ENCODE results near the gene B3GLCT. TPM values are rescaled to one million over a fixed set of nuclear protein-coding genes. Genes with fewer than 3 reads are reported as not detected.
A peak's percentile ranks its signal among the peaks of the same experiment; 100 is the strongest.

Gene B3GLCT
- total and polyA plus RNA-seq, 2 experiments from 2014 or later, result 5.7 to 10.8 TPM

DNA sequence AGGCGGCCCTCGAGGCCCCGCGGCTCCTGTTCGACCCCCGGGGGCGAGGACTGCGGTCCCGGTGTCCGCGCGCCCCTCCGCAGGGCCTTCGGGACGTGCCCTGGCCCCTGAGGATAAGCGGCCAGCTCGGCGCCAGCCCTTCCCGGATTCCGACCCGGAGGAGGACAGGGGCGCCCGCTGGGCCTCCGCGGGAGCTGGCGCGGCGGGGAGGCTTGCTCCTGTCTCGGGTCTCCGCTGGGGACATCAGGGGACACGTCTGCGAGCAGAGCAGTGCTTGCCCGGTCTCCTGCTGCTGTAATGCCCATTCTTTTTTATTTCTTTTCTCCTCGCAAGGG is 829 bp downstream of the B3GLCT start:
- H3K4me2 ChIP-seq, result peak overlapping the region; percentile 92
- peak overlapping the region; percentile 99 for H3K27ac ChIP-seq
- 0% methylated on average over 27 of the region's 34 CpGs for WGBS (ENCODE audit: low lambda C conversion rate, missing lambda C conversion rate)
- no peaks in the 10 kb centered on the region for H3K9me2 ChIP-seq (replicated peaks; ENCODE audit: insufficient read depth)
- peak overlapping the region; percentile 97 for H3K4me3 ChIP-seq
- peak; percentile 75 for DNase-seq (ENCODE audit: low spot score)
- H2AFZ ChIP-seq, result peak overlapping the region; percentile 98
- H3K27me3 ChIP-seq, result no peaks in the 10 kb centered on the region
- TF ChIP-seq EZH2phosphoT487 (IDR thresholded peaks at IDR 0.05; ENCODE audit: low read depth, severe bottlenecking, unreplicated experiment) (no peak), EZH2 (IDR thresholded peaks at IDR 0.05; ENCODE audit: borderline replicate concordance) (no peak)
- TF ChIP-seq, protein P1, sequence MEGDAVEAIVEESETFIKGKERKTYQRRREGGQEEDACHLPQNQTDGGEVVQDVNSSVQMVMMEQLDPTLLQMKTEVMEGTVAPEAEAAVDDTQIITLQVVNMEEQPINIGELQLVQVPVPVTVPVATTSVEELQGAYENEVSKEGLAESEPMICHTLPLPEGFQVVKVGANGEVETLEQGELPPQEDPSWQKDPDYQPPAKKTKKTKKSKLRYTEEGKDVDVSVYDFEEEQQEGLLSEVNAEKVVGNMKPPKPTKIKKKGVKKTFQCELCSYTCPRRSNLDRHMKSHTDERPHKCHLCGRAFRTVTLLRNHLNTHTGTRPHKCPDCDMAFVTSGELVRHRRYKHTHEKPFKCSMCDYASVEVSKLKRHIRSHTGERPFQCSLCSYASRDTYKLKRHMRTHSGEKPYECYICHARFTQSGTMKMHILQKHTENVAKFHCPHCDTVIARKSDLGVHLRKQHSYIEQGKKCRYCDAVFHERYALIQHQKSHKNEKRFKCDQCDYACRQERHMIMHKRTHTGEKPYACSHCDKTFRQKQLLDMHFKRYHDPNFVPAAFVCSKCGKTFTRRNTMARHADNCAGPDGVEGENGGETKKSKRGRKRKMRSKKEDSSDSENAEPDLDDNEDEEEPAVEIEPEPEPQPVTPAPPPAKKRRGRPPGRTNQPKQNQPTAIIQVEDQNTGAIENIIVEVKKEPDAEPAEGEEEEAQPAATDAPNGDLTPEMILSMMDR (IDR thresholded peaks at IDR 0.05; ENCODE audit: poor library complexity), result no peak
- H3K36me3 ChIP-seq (replicated peaks; ENCODE audit: insufficient read depth, low read depth), result no peaks in the 10 kb centered on the region
- H3K4me1 ChIP-seq (ENCODE audit: insufficient read depth), result peaks cover 9% of the 10 kb centered on the region
- H3K9me3 ChIP-seq (ENCODE audit: low read depth), result no peaks in the 10 kb centered on the region
- peaks cover 32% of the 10 kb centered on the region for H3K79me2 ChIP-seq
- no peaks in the 10 kb centered on the region for H4K20me1 ChIP-seq (ENCODE audit: insufficient read depth, poor library complexity, severe bottlenecking)

DNA sequence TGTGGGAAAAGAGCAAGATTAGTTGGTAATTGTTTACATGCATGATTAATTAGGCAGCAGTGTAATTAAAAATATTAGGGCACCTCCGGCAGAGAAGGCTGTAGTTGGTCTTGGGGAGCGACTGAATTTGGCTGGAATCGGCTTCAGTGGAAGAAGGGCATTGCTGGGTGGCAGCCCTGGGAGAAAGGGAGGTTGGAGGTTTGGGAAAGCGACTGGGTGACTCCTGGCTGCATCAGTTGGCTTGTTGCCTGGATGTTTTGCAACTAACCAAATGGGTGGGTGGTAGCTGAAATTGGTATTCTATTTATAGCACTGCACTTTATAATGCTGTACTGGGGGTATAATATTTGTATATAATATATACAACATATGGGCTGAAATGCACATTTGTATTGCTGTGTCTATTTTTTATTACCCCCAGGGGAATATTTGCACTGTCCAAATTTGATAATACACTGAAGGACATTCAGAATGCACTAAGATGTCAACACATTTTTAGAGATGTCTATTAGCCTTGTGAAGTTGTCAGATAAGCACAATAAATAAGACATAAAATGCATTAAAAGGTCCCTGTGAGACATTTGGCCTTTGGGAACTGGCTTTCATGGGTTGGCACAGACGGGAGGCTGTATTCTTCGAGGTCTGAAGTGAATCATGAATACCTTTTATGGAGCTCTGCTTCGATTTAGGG is 1.7 kb downstream of the B3GLCT start:
- H3K27me3 ChIP-seq, result no peaks in the 10 kb centered on the region
- H3K4me2 ChIP-seq, result peak overlapping the region; percentile 92
- H2AFZ ChIP-seq, result peak overlapping the region; percentile 98
- WGBS (ENCODE audit: low lambda C conversion rate, missing lambda C conversion rate), result 51% methylated on average over 7 of the region's 7 CpGs
- H3K9me2 ChIP-seq (replicated peaks; ENCODE audit: insufficient read depth), result no peaks in the 10 kb centered on the region
- H3K4me3 ChIP-seq, result peak overlapping the region; percentile 97
- H3K4me1 ChIP-seq (ENCODE audit: insufficient read depth), result peaks cover 9% of the 10 kb centered on the region
- no peaks in the 10 kb centered on the region for H3K36me3 ChIP-seq (replicated peaks; ENCODE audit: insufficient read depth, low read depth)
- no peak for TF ChIP-seq EZH2phosphoT487 (IDR thresholded peaks at IDR 0.05; ENCODE audit: low read depth, severe bottlenecking, unreplicated experiment)
- no peak for TF ChIP-seq EZH2 (IDR thresholded peaks at IDR 0.05; ENCODE audit: borderline replicate concordance)
- TF ChIP-seq, protein P1 (IDR thresholded peaks at IDR 0.05; ENCODE audit: poor library complexity), result no peak
- H3K79me2 ChIP-seq, result peaks cover 34% of the 10 kb centered on the region
- peak overlapping the region; percentile 99 for H3K27ac ChIP-seq
- DNase-seq (ENCODE audit: low spot score), result no peak
- H4K20me1 ChIP-seq (ENCODE audit: insufficient read depth, poor library complexity, severe bottlenecking), result no peaks in the 10 kb centered on the region
- no peaks in the 10 kb centered on the region for H3K9me3 ChIP-seq (ENCODE audit: low read depth)

DNA sequence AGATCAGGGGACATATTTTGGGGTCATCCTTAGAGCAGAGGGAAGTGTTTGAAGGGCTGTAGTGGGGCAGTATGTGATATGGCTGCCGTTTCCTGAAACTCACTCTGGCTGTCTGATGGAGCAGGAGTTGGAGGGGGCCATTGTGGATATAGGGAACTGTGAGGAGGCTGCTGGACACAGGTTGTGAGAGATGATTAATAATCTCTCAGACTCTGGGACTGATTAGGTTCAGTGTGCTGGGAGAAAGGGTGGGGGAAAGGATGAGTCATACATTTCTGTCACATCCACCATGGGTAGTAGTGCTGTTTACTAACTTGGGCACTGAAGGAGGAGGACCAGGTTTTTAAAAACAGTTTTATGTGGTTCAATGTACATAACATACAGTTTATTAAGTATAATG is 4.8 kb downstream of the B3GLCT start:
- no peak overlapping the region for H3K4me3 ChIP-seq
- TF ChIP-seq EZH2phosphoT487 (IDR thresholded peaks at IDR 0.05; ENCODE audit: low read depth, severe bottlenecking, unreplicated experiment), result no peak
- TF ChIP-seq EZH2 (IDR thresholded peaks at IDR 0.05; ENCODE audit: borderline replicate concordance), result no peak
- TF ChIP-seq, protein P1 (IDR thresholded peaks at IDR 0.05; ENCODE audit: poor library complexity), result no peak
- WGBS (ENCODE audit: low lambda C conversion rate, missing lambda C conversion rate), result 82% methylated on average over 1 of the region's 1 CpG

More for the DNA sequence above, 4.8 kb downstream of the B3GLCT start:
- H3K79me2 ChIP-seq, result peaks cover 34% of the 10 kb centered on the region
- H3K4me2 ChIP-seq, result no peak overlapping the region
- no peak overlapping the region for H2AFZ ChIP-seq
- peak; percentile 35 for DNase-seq (ENCODE audit: low spot score)
- no peaks in the 10 kb centered on the region for H4K20me1 ChIP-seq (ENCODE audit: insufficient read depth, poor library complexity, severe bottlenecking)
- H3K9me3 ChIP-seq (ENCODE audit: low read depth), result no peaks in the 10 kb centered on the region
- no peaks in the 10 kb centered on the region for H3K9me2 ChIP-seq (replicated peaks; ENCODE audit: insufficient read depth)
- H3K36me3 ChIP-seq (replicated peaks; ENCODE audit: insufficient read depth, low read depth), result no peaks in the 10 kb centered on the region
- H3K4me1 ChIP-seq (ENCODE audit: insufficient read depth), result peaks cover 20% of the 10 kb centered on the region
- no peaks in the 10 kb centered on the region for H3K27me3 ChIP-seq
- no peak overlapping the region for H3K27ac ChIP-seq

Measured in hepatocyte (in vitro differentiated cells).